ENCODE results near the gene RGS7.

The RGS7 gene

GRCh38 chr1:241086686-241087085 lies 270.3 kb downstream of the RGS7 start:
- no peak for DNase-seq (ENCODE audit: low read depth)
- no peak overlapping the region for H3K4me3 ChIP-seq (ENCODE audit: low read depth, low read length)
- TF ChIP-seq, protein P1, sequence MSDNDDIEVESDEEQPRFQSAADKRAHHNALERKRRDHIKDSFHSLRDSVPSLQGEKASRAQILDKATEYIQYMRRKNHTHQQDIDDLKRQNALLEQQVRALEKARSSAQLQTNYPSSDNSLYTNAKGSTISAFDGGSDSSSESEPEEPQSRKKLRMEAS (IDR thresholded peaks at IDR 0.05; ENCODE audit: low read depth, low read length): no peak
- TF ChIP-seq, protein P2, sequence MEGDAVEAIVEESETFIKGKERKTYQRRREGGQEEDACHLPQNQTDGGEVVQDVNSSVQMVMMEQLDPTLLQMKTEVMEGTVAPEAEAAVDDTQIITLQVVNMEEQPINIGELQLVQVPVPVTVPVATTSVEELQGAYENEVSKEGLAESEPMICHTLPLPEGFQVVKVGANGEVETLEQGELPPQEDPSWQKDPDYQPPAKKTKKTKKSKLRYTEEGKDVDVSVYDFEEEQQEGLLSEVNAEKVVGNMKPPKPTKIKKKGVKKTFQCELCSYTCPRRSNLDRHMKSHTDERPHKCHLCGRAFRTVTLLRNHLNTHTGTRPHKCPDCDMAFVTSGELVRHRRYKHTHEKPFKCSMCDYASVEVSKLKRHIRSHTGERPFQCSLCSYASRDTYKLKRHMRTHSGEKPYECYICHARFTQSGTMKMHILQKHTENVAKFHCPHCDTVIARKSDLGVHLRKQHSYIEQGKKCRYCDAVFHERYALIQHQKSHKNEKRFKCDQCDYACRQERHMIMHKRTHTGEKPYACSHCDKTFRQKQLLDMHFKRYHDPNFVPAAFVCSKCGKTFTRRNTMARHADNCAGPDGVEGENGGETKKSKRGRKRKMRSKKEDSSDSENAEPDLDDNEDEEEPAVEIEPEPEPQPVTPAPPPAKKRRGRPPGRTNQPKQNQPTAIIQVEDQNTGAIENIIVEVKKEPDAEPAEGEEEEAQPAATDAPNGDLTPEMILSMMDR (IDR thresholded peaks at IDR 0.05; ENCODE audit: low read depth, low read length): no peak
- no peak for TF ChIP-seq MYC (IDR thresholded peaks at IDR 0.05; ENCODE audit: low read depth, low read length)
- TF ChIP-seq POLR2A (IDR thresholded peaks at IDR 0.05; ENCODE audit: extremely low read depth, insufficient read length): no peak

- TF ChIP-seq, protein P2 (IDR thresholded peaks at IDR 0.05; ENCODE audit: low read depth, low read length): no peak
- TF ChIP-seq, protein P1 (IDR thresholded peaks at IDR 0.05; ENCODE audit: low read depth, low read length): no peak
- H3K4me3 ChIP-seq (ENCODE audit: low read depth, low read length): no peak overlapping the region
- no peak for DNase-seq (ENCODE audit: low read depth)
Observed at GRCh38 chr1:241083285-241083684, 273.7 kb downstream of the RGS7 start.

GRCh38 chr1:241081473-241081872 lies 275.5 kb downstream of the RGS7 start:
- TF ChIP-seq, protein P2 (IDR thresholded peaks at IDR 0.05; ENCODE audit: low read depth, low read length): no peak
- TF ChIP-seq MYC (IDR thresholded peaks at IDR 0.05; ENCODE audit: low read depth, low read length): no peak
- TF ChIP-seq, protein P1 (IDR thresholded peaks at IDR 0.05; ENCODE audit: low read depth, low read length): no peak
- TF ChIP-seq POLR2A (IDR thresholded peaks at IDR 0.05; ENCODE audit: extremely low read depth, insufficient read length): no peak
- DNase-seq (ENCODE audit: low read depth): no peak
- H3K4me3 ChIP-seq (ENCODE audit: low read depth, low read length): no peak overlapping the region

DNA sequence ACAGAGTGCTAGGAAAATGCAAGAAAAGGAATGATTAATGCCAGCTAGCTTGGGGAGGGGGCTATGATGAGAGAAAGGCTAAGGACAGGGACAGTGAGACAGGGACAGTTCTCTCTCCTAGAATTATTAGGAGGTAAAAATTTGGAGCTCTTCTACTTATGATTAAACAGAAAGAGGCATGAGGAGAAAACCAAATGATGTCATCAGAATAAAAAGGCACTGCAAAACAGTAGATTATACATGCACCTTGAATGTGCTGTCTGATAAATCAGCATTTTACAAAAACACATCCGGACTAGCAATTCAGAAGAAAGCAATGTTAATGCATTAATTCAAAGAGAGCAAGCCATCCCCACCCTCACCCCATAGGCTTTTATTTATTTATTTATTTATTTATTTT lies 277.5 kb downstream of the RGS7 start:
- TF ChIP-seq MYC (IDR thresholded peaks at IDR 0.05; ENCODE audit: low read depth, low read length): no peak
- no peak for TF ChIP-seq POLR2A (IDR thresholded peaks at IDR 0.05; ENCODE audit: extremely low read depth, insufficient read length)
- no peak overlapping the region for H3K4me3 ChIP-seq (ENCODE audit: low read depth, low read length)

GRCh38 chr1:241079047-241079446 lies 278.0 kb downstream of the RGS7 start:
- no peak overlapping the region for H3K4me3 ChIP-seq (ENCODE audit: low read depth, low read length)
- TF ChIP-seq MYC (IDR thresholded peaks at IDR 0.05; ENCODE audit: low read depth, low read length) (no peak), POLR2A (IDR thresholded peaks at IDR 0.05; ENCODE audit: extremely low read depth, insufficient read length) (no peak)
- TF ChIP-seq, protein P2 (IDR thresholded peaks at IDR 0.05; ENCODE audit: low read depth, low read length): no peak
- TF ChIP-seq, protein P1 (IDR thresholded peaks at IDR 0.05; ENCODE audit: low read depth, low read length): no peak
- DNase-seq (ENCODE audit: low read depth): no peak

More for the DNA sequence above, 277.5 kb downstream of the RGS7 start:
- DNase-seq (ENCODE audit: low read depth): no peak

- no peak overlapping the region for H3K4me3 ChIP-seq (ENCODE audit: low read depth, low read length)
- TF ChIP-seq, protein P2 (IDR thresholded peaks at IDR 0.05; ENCODE audit: low read depth, low read length): no peak
- TF ChIP-seq MYC (IDR thresholded peaks at IDR 0.05; ENCODE audit: low read depth, low read length) (no peak), POLR2A (IDR thresholded peaks at IDR 0.05; ENCODE audit: extremely low read depth, insufficient read length) (no peak)
- TF ChIP-seq, protein P1 (IDR thresholded peaks at IDR 0.05; ENCODE audit: low read depth, low read length): no peak
- no peak for DNase-seq (ENCODE audit: low read depth)
Observed at GRCh38 chr1:241077386-241078147, 279.4 kb downstream of the RGS7 start.
